Cardiac septum (tissue), 1 donor: ENCODE results near the gene TRPM2. TPM values are rescaled to one million over a fixed set of nuclear protein-coding genes. Genes with fewer than 3 reads are reported as not detected.
"Not testable (repeated sequence)": the region's sequence is repeated elsewhere in the genome, so short reads cannot be mapped to it uniquely, and the experiment has no call there.

Experiments
- DNase-seq: peaks from one replicate; pipeline ENCODE4 v3.0.0-alpha.2; 2020; ENCODE audit warnings: low spot score
- intact Hi-C: fragments of 100-400 bp; cut with DNase I; formaldehyde crosslinking; loops from one replicate; pipeline ENCODE4 v1.14.0; 2022
- total RNA-seq: library from RNA; stranded (reverse); fragmentation: NEBNext Ultra II Directional; extraction: Animal tissue kit (Norgen Biotek cat#: 25700); gene quantifications from one replicate; pipeline ENCODE4 v1.2.1, GENCODE V29; 2021
- donor health status: DM: no; HTN: no; CAD: no.

The TRPM2 gene
- total RNA-seq, 1 donor from 2014 or later = 1.2 TPM

DNA sequence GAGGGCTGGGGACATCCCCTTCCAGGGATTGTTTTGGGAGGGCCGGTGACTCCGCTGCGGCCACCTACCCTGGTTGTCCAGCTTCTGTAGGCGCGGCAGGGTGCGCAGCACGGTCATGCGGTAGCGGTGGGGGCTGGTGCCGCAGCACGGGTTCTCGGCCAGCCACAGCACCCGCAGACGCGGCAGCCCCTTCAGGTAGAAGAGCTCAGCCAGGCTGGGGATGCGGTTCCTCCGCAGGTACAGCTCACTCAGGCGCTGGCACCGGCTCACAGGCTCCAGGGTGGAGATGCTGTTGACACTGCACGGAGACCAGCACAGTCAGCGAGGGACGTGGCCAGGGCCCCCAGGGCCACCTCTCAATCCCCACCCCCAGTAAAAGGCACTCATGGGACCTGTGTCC is 20.5 kb upstream of the TRPM2 start:
- intact Hi-C loops = no loop called here
- no peak for DNase-seq

DNA sequence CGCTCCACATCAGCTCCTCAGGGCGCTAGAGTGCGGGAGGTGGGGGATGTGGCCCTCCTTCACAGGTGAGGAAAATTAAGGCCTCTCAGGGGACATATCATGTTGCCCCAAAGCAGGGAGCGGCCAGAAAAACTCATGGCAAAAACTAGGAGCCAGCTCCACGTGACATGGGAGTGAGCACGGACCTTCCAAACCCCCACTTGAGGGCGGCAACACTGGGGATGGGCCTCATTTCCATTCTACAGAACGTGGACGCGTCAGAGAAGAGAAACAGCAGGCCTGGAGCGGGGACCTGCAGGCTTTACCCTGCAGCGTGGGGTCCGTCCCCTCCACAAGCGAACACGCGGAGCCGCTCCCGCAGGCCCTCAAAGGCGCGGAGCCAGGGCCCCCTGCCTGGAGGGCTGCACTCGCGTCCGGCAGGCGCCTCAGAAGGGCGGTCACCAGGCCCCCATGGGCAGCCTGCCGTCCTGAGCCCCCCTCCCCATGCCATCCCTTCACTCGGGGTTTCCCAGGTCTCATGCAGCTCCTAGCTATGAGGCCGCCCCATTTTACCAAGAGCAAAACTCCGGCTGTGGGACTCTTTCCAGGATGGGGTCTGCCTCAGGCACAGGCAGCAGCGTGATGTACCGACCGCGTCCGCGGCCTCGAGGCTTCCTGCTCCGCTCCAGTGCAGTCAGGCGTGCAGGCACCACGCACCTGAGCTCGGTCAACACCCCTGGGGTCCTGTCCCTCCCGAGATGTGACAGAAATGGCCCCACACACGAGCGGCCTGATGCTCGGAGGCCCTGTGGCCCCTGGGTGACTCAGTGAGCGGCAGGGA is 19.7 kb upstream of the TRPM2 start:
- no peak for DNase-seq
- intact Hi-C loops = no loop called here

DNA sequence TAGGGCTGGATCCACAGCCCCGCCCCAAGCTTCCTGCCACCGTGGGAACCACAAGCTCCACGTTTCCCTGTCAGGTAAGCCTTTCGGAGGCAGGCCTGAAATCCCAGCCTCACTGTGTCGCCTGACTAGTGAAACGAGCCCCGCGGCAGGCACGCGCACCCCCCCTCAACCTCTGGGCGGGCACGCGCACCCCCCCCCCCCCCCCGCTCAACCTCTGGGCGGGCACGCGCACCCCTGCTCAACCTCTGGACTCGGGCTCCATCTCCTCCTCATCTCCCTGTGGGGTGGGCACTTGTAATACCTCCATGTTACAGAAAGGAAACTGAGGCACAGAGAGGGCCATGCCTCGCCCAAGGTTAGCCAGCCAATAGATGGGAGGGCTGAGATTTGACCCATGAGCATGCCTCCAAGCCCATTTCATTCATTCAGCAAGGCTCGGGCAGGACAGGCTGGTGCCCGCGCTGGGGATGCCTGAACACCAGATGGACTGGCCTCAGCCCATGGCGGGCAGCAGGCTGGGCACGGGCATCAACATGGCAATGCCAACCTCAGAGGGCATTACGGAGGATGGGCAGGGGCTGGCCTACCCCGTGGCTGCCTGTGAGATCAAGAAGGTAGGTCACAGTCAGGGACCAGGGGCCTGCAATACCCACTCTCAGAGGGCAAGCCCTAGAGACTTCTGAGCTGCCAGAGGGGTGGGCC is 18.9 kb upstream of the TRPM2 start:
- DNase-seq = no peak
- intact Hi-C loops = loop anchor here (5.0 kb wide), 1 partner anchor 123 kb away; the partner anchor contains the start of gene LRRC3

DNA sequence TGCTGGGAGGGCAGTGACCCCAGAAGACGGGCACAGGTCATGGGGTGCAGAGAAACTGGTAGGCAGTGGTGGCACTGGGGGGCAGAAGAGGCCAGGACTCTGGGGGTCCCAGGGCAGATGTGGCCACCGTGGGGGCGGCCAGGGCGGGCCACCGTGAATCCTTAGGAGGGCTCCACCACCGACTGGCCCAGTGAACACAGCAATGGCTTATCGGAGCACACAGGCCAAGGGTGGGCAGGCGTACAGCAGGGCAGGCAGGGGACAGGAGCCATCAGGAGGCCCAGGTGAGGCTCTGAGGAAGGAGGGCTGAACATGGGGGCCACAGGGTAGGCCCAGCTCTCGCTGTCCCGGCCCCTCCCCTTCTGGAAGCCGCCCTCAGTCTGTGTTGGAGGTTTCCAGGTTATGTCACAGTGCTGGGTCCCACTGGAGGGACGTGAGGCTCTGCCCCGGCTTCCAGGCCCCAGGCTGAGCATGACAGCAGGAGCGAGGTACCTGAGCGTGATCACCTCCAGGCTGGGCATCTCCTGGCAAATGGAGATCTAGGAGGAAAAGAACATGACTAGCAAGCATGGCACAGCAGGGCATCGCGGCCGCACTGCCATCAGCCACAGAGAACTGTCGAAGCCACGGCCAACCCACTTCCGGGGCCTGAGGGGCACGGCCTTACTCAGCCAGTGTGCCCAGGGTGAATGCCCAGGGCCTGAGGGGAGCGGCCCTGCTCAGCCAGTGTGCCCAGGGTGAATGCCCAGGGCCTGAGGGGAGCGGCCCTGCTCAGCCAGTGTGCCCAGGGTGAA is 18.0 kb upstream of the TRPM2 start:
- no peak for DNase-seq
- intact Hi-C loops = loop anchor here (5.0 kb wide), 1 partner anchor 122 kb away; the partner anchor contains the start of gene LRRC3

DNA sequence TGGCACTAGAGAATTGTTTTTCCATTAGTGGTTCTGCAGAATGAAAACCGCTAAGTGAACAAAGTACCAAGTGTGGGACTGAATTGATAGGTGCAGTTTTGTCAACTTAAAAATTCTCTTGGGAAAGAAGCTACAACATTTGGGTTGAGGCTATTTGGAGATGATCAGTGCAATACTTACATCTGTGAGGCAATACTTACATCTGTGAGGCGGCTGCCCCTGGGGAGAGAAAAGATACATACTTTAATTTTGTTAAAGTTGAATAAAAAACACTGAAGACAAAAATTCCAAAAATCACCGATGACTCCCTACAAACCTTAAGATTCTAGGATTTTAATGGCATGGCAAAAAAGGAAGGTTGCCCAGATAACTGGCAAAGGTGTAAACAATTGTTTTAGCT is 16.0 kb upstream of the TRPM2 start:
- intact Hi-C loops = loop anchor here (5.0 kb wide), 1 partner anchor 120 kb away; the partner anchor contains the start of gene LRRC3
- no peak for DNase-seq

DNA sequence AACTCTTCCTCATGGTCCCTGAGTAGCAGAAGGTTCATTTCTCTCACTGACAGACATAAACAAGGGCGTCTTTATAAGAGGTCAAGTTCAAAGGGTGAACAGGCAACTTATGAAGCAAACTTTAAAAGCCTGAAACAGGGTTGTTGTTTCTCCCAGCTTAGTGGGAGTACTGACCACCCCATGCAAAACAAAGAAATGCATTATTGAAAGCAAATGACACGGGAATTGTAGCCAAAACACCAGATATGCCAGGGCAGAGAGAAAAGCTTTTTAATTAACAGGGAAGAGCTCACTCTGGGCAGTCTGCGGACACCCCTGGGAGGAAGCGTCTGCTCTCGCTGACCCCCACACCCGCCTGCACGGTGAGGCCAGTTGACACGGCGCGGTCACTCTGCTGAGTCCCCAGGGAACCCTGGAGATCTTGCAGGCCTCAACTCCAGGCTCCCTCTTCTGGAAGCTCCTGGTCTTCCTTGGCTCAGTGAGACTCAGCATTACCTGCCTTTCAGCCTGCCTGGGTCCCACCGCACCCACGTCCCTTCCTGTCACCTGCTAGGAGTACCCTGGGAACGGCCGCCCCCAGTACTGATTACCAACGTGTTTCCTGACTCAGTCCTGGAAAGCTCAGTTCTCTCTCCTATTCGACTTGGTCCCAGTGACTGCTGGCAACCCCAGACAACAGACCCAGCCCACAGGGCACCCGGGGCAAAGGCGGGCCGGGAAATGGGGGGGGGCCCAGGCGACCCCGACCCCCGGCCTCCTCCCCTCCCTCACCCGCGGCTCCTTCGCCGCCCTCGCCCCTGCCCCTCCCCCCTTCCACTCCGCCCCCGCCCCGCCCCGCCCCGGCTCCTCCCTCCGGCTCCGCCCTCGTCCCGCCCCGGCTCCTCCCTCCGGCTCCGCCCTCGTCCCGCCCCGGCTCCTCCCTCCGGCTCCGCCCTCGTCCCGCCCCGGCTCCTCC is 15.2 kb upstream of the TRPM2 start:
- DNase-seq = no peak
- intact Hi-C loops = loop anchor here (5.0 kb wide), 1 partner anchor 119 kb away; the partner anchor contains the start of gene LRRC3

DNA sequence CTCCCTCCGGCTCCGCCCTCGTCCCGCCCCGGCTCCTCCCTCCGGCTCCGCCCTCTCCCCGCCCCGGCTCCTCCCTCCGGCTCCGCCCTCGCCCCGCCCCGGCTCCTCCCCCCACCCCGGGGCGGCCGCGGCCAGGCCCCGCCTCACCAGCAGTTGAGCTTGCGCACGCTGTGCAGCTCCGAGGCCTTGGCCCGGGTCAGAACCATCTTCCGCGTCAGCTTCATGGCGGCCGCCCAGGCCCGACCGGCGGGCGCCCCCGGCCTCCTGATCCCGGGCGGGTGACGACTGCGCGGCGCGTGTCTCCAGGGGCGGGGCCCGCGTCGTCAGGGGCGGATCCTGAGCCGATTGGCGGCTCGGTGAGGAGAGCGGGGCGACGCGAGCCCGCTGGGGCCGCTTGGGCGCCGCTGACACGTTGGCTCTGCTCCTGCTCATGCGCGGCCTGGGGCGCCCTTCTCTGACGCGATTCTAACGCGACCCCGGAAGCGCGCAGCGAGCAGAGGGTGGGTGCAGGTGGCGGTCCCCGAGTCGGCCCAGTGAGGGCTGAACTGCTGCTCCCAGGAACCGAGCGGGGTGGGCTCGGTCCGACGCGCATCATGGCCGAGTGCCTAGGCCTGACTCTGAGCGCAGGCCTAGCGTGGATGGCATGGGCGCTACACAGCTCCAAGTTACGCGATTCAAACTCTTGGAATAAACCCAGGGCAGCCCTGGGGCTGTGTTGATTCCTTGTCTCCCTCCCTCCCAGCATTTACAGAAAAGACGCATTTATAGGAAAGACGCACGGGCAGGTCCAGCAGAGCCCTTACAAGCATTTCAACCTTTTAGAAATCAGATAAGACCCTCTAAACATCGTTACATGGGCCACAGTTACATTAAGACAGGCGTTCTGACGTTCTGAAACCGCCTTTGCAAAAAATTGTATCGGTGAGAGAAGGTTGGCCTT is 14.2 kb upstream of the TRPM2 start, which contains the start of gene CFAP410:
Gene CFAP410, minus strand, starts transcription at position 420 of the 940 bp plus-strand sequence. Its CDS starts 196 bp downstream, at position 224.
- intact Hi-C loops = loop anchor here (5.0 kb wide), 1 partner anchor 118 kb away; the partner anchor contains the start of gene LRRC3
- DNase-seq = peak; percentile 96

DNA sequence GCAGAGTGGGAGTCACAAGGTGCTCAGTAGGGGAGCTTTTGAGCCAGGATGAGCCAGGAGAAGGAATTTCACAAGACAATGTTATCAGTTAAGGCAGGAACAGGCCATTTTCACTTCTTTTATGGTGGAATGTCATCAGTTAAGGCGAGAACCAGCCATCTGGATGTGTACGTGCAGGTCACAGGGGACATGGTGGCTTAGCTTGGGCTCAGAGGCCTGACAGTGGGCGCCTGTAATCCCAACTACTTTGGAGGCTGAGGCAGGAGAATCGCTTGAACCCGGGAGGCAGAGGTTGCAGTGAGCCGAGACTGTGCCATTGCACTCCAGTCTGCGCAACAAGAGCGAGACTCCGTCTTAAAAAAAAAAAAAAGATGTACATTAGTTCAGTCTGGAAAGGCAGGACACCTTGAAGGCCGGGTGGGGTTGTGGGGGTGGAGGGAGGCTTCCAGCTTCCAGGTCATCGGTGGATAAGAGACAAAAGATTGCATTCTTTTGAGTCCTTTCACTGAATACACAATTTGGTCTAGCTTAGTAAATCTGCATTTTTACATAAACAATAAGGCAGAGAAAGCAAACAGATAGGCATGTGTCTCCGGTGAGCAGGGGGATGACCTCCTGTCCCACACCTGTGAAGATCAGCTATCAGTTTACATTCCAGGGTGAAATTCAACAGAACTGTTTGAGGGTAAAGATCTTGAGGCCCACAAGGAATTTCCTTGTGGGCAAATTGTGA is 11.5 kb upstream of the TRPM2 start:
- intact Hi-C loops, DNase-seq: not testable (repeated sequence)

DNA sequence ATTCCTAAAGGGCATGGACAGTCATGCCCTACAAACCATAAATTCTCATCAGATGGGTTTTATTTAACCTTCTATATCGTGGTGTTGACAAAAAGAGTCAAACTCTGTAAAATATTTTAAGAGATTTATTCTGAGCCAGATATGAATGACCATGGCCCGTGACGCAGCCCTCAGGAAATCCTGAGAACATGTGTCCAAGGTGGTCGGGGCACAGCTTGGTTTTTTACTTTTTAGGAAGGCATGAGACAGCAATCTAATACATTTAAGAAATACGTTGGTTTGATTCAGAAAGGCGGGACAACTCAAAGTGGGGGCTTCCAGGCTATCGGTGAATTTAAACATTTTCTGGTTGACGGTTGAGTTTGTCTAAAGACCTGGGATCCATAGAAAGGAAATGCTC is 10.4 kb upstream of the TRPM2 start:
- DNase-seq, intact Hi-C loops: not testable (repeated sequence)

DNA sequence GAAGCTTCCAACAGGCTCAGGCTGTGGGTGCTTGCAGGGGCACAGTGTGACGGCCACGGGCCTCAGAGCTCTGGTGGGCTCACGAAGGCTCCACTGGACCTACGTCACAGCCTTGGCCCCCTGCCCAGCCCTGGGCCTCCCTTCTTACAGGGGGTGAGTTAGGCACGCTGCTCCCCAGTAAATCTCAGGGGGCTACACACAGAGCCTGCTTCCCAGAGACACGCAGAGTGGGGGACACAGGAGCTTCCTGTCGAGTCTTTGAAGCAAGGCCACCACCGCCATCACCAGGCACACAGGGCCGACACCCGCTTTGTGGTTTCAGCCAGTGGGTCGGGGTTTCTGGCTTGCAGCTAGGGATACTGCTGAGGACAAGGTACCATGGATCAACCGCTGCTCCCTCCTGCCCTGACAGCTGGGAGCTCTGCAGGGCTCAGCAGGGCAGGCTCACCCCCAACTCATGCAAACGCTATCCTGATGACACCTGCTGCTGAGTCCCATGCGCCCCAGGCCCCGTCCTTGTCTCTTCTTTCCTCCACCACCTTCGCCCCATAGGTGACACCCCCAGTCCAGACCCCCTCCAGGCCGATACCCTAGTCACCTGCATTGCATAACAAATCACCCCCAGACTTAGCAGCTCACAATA is 8.8 kb upstream of the TRPM2 start:
- no peak for DNase-seq

DNA sequence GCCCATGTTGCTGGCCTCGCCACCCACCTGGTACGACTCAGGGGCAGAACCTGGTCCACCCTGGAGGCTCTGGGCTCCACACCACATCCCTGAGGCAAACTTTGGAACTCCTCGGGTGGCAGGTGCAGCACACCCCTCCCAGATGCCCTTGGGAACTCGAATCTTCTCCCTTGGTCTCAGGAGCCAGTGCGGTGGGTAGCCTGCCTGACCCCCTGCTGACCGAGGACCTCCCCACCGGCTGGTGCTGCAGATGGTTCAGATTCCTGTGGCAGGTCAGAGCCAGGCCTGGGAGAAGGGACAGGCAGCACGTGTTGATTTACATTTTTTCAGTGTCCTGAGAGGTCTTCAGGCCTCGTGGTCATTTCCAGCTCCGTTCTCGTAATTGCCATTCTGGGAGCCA is 7.9 kb upstream of the TRPM2 start:
- intact Hi-C loops = no loop called here
- no peak for DNase-seq

More for the DNA sequence above, 8.8 kb upstream of the TRPM2 start:
- intact Hi-C loops = no loop called here

DNA sequence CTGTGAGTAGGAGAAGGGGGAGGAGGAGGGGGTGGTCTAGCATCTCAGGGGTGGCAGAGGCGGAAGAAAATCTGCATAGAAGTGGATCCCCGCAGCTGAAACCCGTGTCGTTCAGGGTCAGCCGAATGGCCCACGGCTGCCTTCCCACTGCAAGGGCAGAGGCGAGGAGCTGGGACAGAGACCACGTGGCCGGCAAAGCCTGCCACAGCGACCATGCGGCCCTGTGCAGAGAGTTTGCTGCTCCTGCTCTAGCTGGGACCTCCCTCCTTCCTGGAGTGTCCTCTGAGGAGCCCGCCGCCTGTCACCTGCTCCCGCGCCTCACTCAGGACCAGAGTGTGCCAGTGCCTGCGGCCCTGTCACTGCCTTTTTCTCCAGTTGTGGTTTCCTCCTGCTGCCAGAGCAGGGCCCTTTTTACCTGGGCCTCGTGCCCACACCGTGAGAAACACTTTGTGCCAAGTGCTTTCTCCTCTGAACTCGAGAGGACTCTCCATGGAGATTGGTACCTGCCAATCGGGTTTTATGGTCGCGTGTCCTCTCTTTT is 5.4 kb upstream of the TRPM2 start:
- no peak for DNase-seq
- intact Hi-C loops = no loop called here

DNA sequence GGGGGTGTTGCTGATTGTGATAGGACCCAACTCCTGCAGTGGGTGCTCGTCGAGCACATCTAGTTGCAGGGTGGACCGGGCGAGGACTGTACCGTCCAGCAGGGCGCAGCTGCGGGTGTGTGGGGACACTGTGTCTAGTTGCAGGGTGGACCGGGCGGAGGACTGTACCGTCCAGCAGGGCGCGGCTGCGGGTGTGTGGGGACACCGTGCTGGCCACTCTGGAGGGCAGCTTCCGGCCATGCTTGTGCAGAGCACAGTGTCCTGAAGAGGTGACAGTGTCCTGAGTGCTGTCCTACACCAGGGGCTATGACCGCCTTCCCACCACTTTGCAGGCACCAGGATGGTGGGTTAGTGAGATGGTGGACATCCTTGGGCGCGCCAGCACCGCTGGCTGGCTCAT is 4.6 kb upstream of the TRPM2 start:
- DNase-seq = no peak
- intact Hi-C loops = no loop called here

DNA sequence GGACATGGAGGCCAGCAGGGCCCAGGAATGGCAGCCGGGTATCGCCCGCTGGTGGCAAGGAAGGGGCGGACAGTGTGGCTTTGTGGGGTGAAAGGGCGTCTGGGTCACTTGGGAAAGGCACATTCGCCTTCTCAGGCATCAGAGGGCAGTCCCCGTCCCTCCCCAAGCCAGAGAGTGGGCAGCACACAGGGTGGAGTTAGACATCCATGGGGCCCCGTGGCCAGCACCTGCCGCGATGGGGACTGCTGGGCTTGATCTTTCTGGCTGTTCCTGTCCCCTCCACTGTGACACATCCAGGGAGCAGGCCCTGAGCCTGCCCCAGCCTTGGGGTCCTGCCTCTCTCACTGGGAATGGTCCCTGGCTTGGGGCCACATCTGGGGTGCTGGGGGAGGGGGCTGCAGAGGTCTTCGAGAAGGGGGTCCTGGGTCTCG is 4.0 kb upstream of the TRPM2 start:
- DNase-seq = no peak
- intact Hi-C loops = no loop called here

DNA sequence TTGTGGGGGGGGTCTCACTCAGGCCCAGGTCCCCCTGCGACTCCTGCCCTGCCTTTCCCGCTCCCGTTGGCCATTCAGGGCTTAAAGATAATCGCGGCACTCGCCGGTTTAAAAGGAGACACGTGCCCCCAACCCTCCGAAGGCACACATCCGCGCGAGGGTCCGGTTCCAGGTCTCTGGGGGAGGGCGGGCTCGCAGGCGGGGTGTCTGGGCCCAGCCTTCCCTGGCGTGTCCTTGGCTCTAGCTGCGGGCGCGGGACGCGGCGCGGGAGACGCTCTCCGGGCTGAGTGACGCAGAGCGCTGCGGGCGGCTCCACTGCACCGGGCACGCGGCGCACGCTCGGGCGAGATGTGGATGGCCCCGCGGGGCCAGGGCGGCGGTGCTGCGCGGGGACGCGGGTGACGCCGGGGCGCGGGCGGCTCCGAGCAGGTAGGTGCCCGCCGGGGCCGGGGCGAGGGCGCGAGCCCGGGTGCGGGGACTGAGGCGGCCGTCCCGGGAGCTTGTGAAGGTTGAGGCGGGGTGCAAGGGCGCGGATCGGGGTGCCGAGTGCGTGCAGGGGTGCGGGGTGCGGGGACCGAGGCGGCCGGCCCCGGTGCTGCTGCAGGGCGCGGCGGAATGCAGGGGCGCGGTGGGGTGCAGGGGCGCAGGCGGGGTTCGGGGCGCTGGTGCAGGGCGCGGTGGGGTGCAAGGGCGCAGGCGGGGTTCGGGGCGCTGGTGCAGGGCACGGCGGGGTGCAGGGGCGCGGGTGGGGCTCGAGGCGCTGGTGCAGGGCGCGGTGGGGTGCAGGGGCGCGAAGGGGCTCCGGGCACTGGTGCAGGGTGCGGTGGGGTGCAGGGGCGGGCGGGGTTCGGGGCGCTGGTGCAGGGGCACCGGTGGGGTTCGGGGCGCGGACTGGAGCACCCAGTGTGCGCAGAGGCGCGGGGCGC is 3.3 kb upstream of the TRPM2 start:
- intact Hi-C loops = no loop called here
- no peak for DNase-seq
